Loucy (cell line): Measurements from ENCODE around the gene CRLF3.

Experiments used
- H2AFZ ChIP-seq: fragments of 200-600 bp; sonication (generic); 2 replicates; pipeline ENCODE4 v1.6.0; 2016; ENCODE audit warnings: antibody characterized with exemption, mild to moderate bottlenecking, low read length, moderate library complexity
- H3F3A ChIP-seq: fragments of 200-600 bp; 2 replicates; pipeline ENCODE4 v1.6.0; 2016; ENCODE audit warnings: antibody characterized with exemption, low read depth, mild to moderate bottlenecking
- H3K27me3 ChIP-seq: fragments of 200-600 bp; sonication (generic); 2 replicates; pipeline ENCODE4 v1.6.1; 2014; ENCODE audit warnings: low read length, mild to moderate bottlenecking; ENCODE audit not compliant: insufficient read depth, poor library complexity, severe bottlenecking
- H3K36me3 ChIP-seq: fragments of 200-600 bp; sonication (generic); 2 replicates; pipeline ENCODE4 v1.6.1; 2016; ENCODE audit warnings: low read length; ENCODE audit not compliant: insufficient read depth
- H3K4me1 ChIP-seq: fragments of 200-600 bp; sonication (generic); 2 replicates; pipeline ENCODE4 v1.5.1; 2014; ENCODE audit warnings: low read length, mild to moderate bottlenecking; ENCODE audit not compliant: insufficient read depth, poor library complexity, severe bottlenecking
- H3K4me2 ChIP-seq: fragments of 200-600 bp; sonication (generic); 2 replicates; pipeline ENCODE4 v1.6.0; 2014; ENCODE audit warnings: antibody characterized with exemption, low read length, low read depth, mild to moderate bottlenecking; ENCODE audit not compliant: poor library complexity, severe bottlenecking
- H3K4me3 ChIP-seq: fragments of 200-600 bp; sonication (generic); 2 replicates; pipeline ENCODE4 v1.5.1; 2014; ENCODE audit warnings: low read length, mild to moderate bottlenecking, mixed read lengths; ENCODE audit not compliant: poor library complexity, severe bottlenecking
- H3K79me2 ChIP-seq: fragments of 200-600 bp; sonication (generic); 2 replicates; pipeline ENCODE4 v1.6.1; 2014; ENCODE audit warnings: low read length; ENCODE audit not compliant: insufficient read depth
- H3K9ac ChIP-seq: fragments of 200-600 bp; sonication (generic); 2 replicates; pipeline ENCODE4 v1.6.0; 2014; ENCODE audit warnings: mild to moderate bottlenecking, low read depth, low read length, moderate library complexity; ENCODE audit not compliant: poor library complexity, severe bottlenecking
- H3K9me2 ChIP-seq: fragments of 200-600 bp; sonication (generic); replicated peaks from 2 replicates; pipeline ENCODE4 v1.6.1; 2016; ENCODE audit warnings: low read depth, low read length, mixed read lengths
- H3K9me3 ChIP-seq: fragments of 200-600 bp; sonication (generic); 2 replicates; pipeline ENCODE4 v1.6.1; 2014; ENCODE audit warnings: mild to moderate bottlenecking, antibody characterized with exemption, low read length, low read depth; ENCODE audit not compliant: insufficient read depth
- H4K20me1 ChIP-seq: fragments of 200-600 bp; sonication (generic); 2 replicates; pipeline ENCODE4 v1.6.0; 2014; ENCODE audit warnings: antibody characterized with exemption, low read length, mild to moderate bottlenecking; ENCODE audit not compliant: insufficient read depth, poor library complexity, severe bottlenecking
- CTCF ChIP-seq: fragments of 200-600 bp; sonication (generic); conservative IDR thresholded peaks from 2 replicates; pipeline ENCODE4 v1.5.1; 2014; ENCODE audit warnings: mild to moderate bottlenecking, antibody characterized with exemption, low read length
- EZH2phosphoT487 ChIP-seq: fragments of 200-600 bp; IDR thresholded peaks from 2 replicates; pipeline ENCODE4 v1.6.1; 2018; ENCODE audit warnings: antibody characterized with exemption, mild to moderate bottlenecking, moderate library complexity, borderline replicate concordance

The CRLF3 gene

GRCh38 chr17:30812218-30813177 is 12.0 kb downstream of the CRLF3 start:
- no peak for TF ChIP-seq CTCF
- no peak for TF ChIP-seq EZH2phosphoT487
- Histone ChIP-seq H3K27me3 (no peaks in the 10 kb centered on the region), H2AFZ (no peak overlapping the region), H3K36me3 (no peaks in the 10 kb centered on the region; the same call in none of the 2 replicates), H4K20me1 (no peaks in the 10 kb centered on the region), H3K4me2 (peak overlapping the region; percentile 14), H3K9me3 (no peaks in the 10 kb centered on the region), H3K9me2 (no peaks in the 10 kb centered on the region), H3K79me2 (peaks cover 74% of the 10 kb centered on the region), H3K4me3 (no peak overlapping the region), H3F3A (peaks cover 8% of the 10 kb centered on the region), H3K4me1 (peaks cover 32% of the 10 kb centered on the region), H3K9ac (no peak overlapping the region)

GRCh38 chr17:30809867-30810266 is 14.6 kb downstream of the CRLF3 start:
- Histone ChIP-seq H3K36me3 (no peaks in the 10 kb centered on the region; the same call in 1 of the 2 replicates), H3K27me3 (no peaks in the 10 kb centered on the region), H3K4me3 (peak overlapping the region; percentile 72), H2AFZ (no peak overlapping the region), H3F3A (peaks cover 8% of the 10 kb centered on the region), H4K20me1 (no peaks in the 10 kb centered on the region), H3K9ac (peak overlapping the region; percentile 73), H3K9me3 (no peaks in the 10 kb centered on the region), H3K9me2 (no peaks in the 10 kb centered on the region), H3K4me2 (peak overlapping the region; percentile 87), H3K79me2 (peaks cover 70% of the 10 kb centered on the region), H3K4me1 (peaks cover 32% of the 10 kb centered on the region)
- TF ChIP-seq CTCF (no peak), EZH2phosphoT487 (no peak)

GRCh38 chr17:30808785-30809286 is 15.7 kb downstream of the CRLF3 start:
- H3K4me1 ChIP-seq: peaks cover 32% of the 10 kb centered on the region
- no peaks in the 10 kb centered on the region for H3K9me2 ChIP-seq
- peak overlapping the region; percentile 53; the same call in 1 of the 2 replicates for H2AFZ ChIP-seq
- H3K9ac ChIP-seq: peak overlapping the region; percentile 73
- H3K4me2 ChIP-seq: peak overlapping the region; percentile 87
- H3K4me3 ChIP-seq: peak overlapping the region; percentile 72
- TF ChIP-seq CTCF (no peak), EZH2phosphoT487 (no peak)
- no peaks in the 10 kb centered on the region for H3K27me3 ChIP-seq
- H3K79me2 ChIP-seq: peaks cover 66% of the 10 kb centered on the region
- H3K9me3 ChIP-seq: no peaks in the 10 kb centered on the region
- peaks cover 8% of the 10 kb centered on the region; the same call in 1 of the 2 replicates for H3K36me3 ChIP-seq
- no peaks in the 10 kb centered on the region for H4K20me1 ChIP-seq
- peaks cover 8% of the 10 kb centered on the region for H3F3A ChIP-seq
